Stomach (tissue), 9 donors: Measurements from ENCODE around the gene CCR2. TPM values are rescaled to one million over a fixed set of nuclear protein-coding genes. Genes with fewer than 3 reads are reported as not detected.

Experiments
- DNase-seq, 2 donors: peaks; one replicate each; pipeline versions ENCODE4 v3.0.0 to v3.0.0-alpha.2; 2013 to 2019
- H3K27ac ChIP-seq, 5 donors: fragments of 200-600 bp in 4 of 5; sonication (generic) in 4 of 5; one replicate each; pipeline ENCODE4 v1.5.1; 2013 to 2019; ENCODE audit warnings: mild to moderate bottlenecking in 1 of 5, moderate library complexity in 1 of 5
- H3K27me3 ChIP-seq, 3 donors: fragments of 200-600 bp; sonication (generic); one replicate each; pipeline ENCODE4 v1.5.1; 2017 to 2019; ENCODE audit warnings: mixed run types in 1 of 3
- H3K36me3 ChIP-seq, 4 donors: fragments of 200-600 bp; sonication (generic); 1 replicate in 3 of 4; 2 replicates in 1 of 4; pipeline ENCODE4 v1.5.1; 2016 to 2019
- H3K4me1 ChIP-seq, 4 donors: fragments of 200-600 bp; sonication (generic); one replicate each; pipeline ENCODE4 v1.5.1; 2016 to 2019
- H3K4me3 ChIP-seq, 4 donors: fragments of 200-600 bp; sonication (generic) in 3 of 4; one replicate each; pipeline ENCODE4 v1.5.1; 2016 to 2019; ENCODE audit warnings: mild to moderate bottlenecking in 1 of 4
- H3K9me3 ChIP-seq, 4 donors: fragments of 200-600 bp; sonication (generic); one replicate each; pipeline ENCODE4 v1.5.1; 2016 to 2019
- CTCF ChIP-seq, 7 experiments: fragments of 450-650 bp in 4 of 7; fragments of 200-600 bp in 3 of 7; sonication (generic) in 3 of 7; IDR thresholded peaks; one replicate each; pipeline ENCODE4 v1.5.1; 2016 to 2019; ENCODE audit warnings: antibody characterized with exemption in 7 of 7, control low read depth in 2 of 7, mild to moderate bottlenecking in 1 of 7
- EP300 ChIP-seq: sonication (generic); formaldehyde crosslinking; IDR thresholded peaks from one replicate; pipeline ENCODE4 v1.6.1; 2017; ENCODE audit warnings: antibody characterized with exemption
- POLR2A ChIP-seq, 4 donors: fragments of 450-650 bp; IDR thresholded peaks; one replicate each; pipeline ENCODE4 v1.6.1; 2016; ENCODE audit warnings: antibody characterized with exemption in 4 of 4, control low read depth in 2 of 4, mild to moderate bottlenecking in 1 of 4, moderate library complexity in 1 of 4
- POLR2AphosphoS5 ChIP-seq, 3 donors: sonication (generic); formaldehyde crosslinking; IDR thresholded peaks; one replicate each; pipeline ENCODE4 v1.6.1; 2016; ENCODE audit warnings: antibody characterized with exemption in 3 of 3
- WGBS, 5 donors: extraction: QIAGEN DNeasy Blood & Tissue Kit in 3 of 5; methylation state at CpG; one replicate each; pipeline versions ENCODE4 v1.1.5 to v1.1.7; 2013 to 2018; 5-methylcytosine and 5-hydroxymethylcytosine counted together
- intact Hi-C: fragments of 100-400 bp; cut with DNase I; formaldehyde crosslinking; loops from one replicate; pipeline ENCODE4 v1.15.1; 2023; ENCODE audit warnings: low total_unique reads
- polyA plus RNA-seq, 3 donors: library from polyadenylated mRNA; stranded (reverse); fragments of 200-250 nt; gene quantifications; one replicate each; pipeline ENCODE4 v1.2.3, GENCODE V29; 2013
- total RNA-seq, 5 donors: library from RNA; depleted of rRNA; stranded (reverse); fragments of >200 nt; gene quantifications; one replicate each; pipeline versions ENCODE4 v1.1.0 to v1.2.3, GENCODE V29; 2014 to 2016
- donor health status: healthy with polysubstance abuse.
- donor health status: Bipolar disorder and iron deficiency.
- donor health status: healthy.

The CCR2 gene
- total and polyA plus RNA-seq, 8 donors: 0.37 to 2.5 (median 0.61) TPM; not detected in 3

- no peaks in the 10 kb centered on the region for H3K27me3 ChIP-seq
- no peak overlapping the region for H3K27ac ChIP-seq
- H3K36me3 ChIP-seq: no peaks in the 10 kb centered on the region
- DNase-seq: no peak
- H3K4me1 ChIP-seq: peaks cover 0 to 13% (median 0%) of the 10 kb centered on the region in 4 donors
- H3K9me3 ChIP-seq: no peaks in the 10 kb centered on the region
- TF ChIP-seq POLR2A (IDR thresholded peaks at IDR 0.05) (no peak), CTCF (IDR thresholded peaks at IDR 0.05) (no peak), POLR2AphosphoS5 (IDR thresholded peaks at IDR 0.05) (no peak), EP300 (no peak)
- intact Hi-C loops: no loop called here
- H3K4me3 ChIP-seq: no peak overlapping the region
Observed at GRCh38 chr3:46316206-46316605, 37.7 kb upstream of the CCR2 start.

DNA sequence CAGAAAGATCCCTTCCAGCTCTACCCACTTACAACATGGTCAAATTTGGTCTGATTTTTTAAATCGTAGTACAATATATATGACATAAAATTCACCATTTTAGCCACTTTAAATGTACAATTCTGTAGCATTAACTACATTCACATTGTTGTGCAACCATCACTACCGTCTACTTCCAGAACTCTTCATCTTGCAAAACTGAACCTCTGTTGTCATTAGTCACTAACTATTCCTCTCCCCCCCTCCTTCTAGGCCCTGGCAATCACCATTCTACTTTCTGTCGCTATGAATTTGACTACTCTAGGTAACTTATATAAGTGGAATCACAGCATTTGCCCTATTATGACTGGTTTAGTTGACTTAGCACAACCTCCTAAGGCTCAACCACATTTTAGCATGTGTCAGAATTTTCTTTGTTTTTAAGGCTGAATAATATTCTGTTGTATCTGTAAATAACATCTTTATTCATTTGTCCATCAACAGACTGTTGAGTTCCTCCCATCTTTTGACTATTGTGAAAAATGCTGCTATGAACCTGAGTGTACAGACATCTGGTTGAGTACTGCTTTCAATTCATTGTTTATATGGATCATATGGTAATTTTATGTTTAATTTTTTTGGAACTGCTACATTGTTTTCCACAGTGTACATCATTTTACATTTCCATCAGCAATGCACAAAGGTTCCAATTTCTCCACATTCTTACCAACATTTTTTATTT, 35.5 kb upstream of the CCR2 start:
- intact Hi-C loops: no loop called here
- peaks cover 0 to 6% (median 0%) of the 10 kb centered on the region in 4 donors for H3K4me1 ChIP-seq
- H3K36me3 ChIP-seq: no peaks in the 10 kb centered on the region
- no peaks in the 10 kb centered on the region for H3K9me3 ChIP-seq
- no peak for TF ChIP-seq CTCF (IDR thresholded peaks at IDR 0.05)
- no peak for TF ChIP-seq EP300
- no peak for TF ChIP-seq POLR2AphosphoS5 (IDR thresholded peaks at IDR 0.05)
- no peak for TF ChIP-seq POLR2A (IDR thresholded peaks at IDR 0.05)
- H3K4me3 ChIP-seq: no peak overlapping the region
- DNase-seq: no peak
- 75 to 93% (median 88%) methylated on average over 3 of the region's 3 CpGs for WGBS, 5 donors
- H3K27ac ChIP-seq: no peak overlapping the region
- H3K27me3 ChIP-seq: no peaks in the 10 kb centered on the region

GRCh38 chr3:46321461-46322104, 32.3 kb upstream of the CCR2 start:
- TF ChIP-seq CTCF (IDR thresholded peaks at IDR 0.05) (no peak), POLR2A (IDR thresholded peaks at IDR 0.05) (no peak), POLR2AphosphoS5 (IDR thresholded peaks at IDR 0.05) (no peak), EP300 (no peak)
- Histone ChIP-seq H3K4me3 (no peak overlapping the region), H3K36me3 (no peaks in the 10 kb centered on the region), H3K27me3 (no peaks in the 10 kb centered on the region), H3K27ac (no peak overlapping the region), H3K9me3 (peaks cover 0 to 7% (median 2%) of the 10 kb centered on the region in 4 donors), H3K4me1 (no peaks in the 10 kb centered on the region)
- intact Hi-C loops: no loop called here
- WGBS, 5 donors: 71 to 78% (median 72%) methylated on average over 1 of the region's 1 CpG
- DNase-seq: no peak

DNA sequence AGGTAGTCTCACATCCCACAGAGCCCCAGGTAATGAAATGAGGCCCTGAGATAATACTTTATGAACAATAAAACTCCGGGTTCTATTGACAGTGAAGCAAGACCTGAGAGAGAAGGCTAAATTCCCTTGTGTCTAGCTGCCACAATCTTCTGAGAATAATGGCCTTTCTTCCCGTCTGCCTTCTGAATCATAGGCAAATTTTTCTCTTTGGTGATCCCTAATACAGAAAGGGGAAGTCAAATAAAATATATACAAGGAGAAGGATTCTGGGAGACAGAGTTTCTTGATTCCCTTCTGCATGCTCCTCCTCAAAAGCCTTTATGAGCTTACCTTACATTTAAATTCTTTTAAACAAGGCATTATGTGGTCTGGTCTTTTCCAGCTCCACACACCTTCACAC, 29.9 kb upstream of the CCR2 start:
- WGBS, 5 donors: 70 to 82% (median 73%) methylated on average over 2 of the region's 2 CpGs
- no peaks in the 10 kb centered on the region for H3K27me3 ChIP-seq
- no peak for DNase-seq
- H3K4me1 ChIP-seq: no peaks in the 10 kb centered on the region
- TF ChIP-seq CTCF (IDR thresholded peaks at IDR 0.05): no peak
- TF ChIP-seq POLR2A (IDR thresholded peaks at IDR 0.05): no peak
- TF ChIP-seq EP300: no peak
- TF ChIP-seq POLR2AphosphoS5 (IDR thresholded peaks at IDR 0.05): no peak
- H3K9me3 ChIP-seq: peaks cover 0 to 19% (median 8%) of the 10 kb centered on the region in 4 donors
- H3K4me3 ChIP-seq: no peak overlapping the region
- intact Hi-C loops: no loop called here
- H3K36me3 ChIP-seq: no peaks in the 10 kb centered on the region
- no peak overlapping the region for H3K27ac ChIP-seq
